Heart left ventricle (tissue), 13 donors: ENCODE measurements around the gene GOT2.

ENCODE experiments used
- CTCF ChIP-seq, 12 donors: fragments of 200-600 bp; sonication (generic) in 4 of 12; IDR thresholded peaks; one replicate each; pipeline versions ENCODE4 v1.5.0 to v1.8.0; 2018 to 2022; ENCODE audit warnings: antibody characterized with exemption in 12 of 12, mild to moderate bottlenecking in 5 of 12
- POLR2A ChIP-seq, 2 donors: fragments of 450-650 bp; IDR thresholded peaks; one replicate each; pipeline ENCODE4 v1.6.1; 2017; ENCODE audit warnings: antibody characterized with exemption in 2 of 2, mild to moderate bottlenecking in 2 of 2, moderate library complexity in 2 of 2
- donor health status: ischemic (EF 13 %, LVEDD 7.1; RV severe dilation, severe dysfunction).
- donor health status: DM: no; HTN: yes; CAD: no.
- donor health status: DM: no; HTN: no; CAD: no.
- donor health status: ischemic (EF 25% LVEDD 6.9; RV normal size, moderate dysfunction).
- donor health status: ischemic (EF 25% LVEDD 5.7; RV mildly dilated, moderate dysfunction).
- donor health status: ischemic (EF 35%, LVEDD 5.7; RV mildly dilated, moderate dysfunction).
- donor health status: nonischemic (EF 11% LVEDD 7.7; RV severe dilation, severe dysfunction).
- donor health status: DM: yes; HTN: yes; CAD: no.
- donor health status: PGD.
- donor health status: ischemic (EF 29% LVEDD 5.4; RV normal size, mild dysfunction).
- donor health status: nonischemic (EF 23%, LVEDD 6.1; RV moderate dilation, normal function).

- TF ChIP-seq CTCF (IDR thresholded peaks at IDR 0.05): no peak
- TF ChIP-seq POLR2A (IDR thresholded peaks at IDR 0.05): no peak
These were observed 49.0 kb downstream of the GOT2 start for GRCh38 chr16:58685084-58685449.
